GM12878 (cell line): ENCODE measurements around the gene GLIPR2. TPM values are rescaled to one million over a fixed set of nuclear protein-coding genes. Genes with fewer than 3 reads are reported as not detected.

Experiments
- ATAC-seq: fragments of 200-7000 bp; cut with Tn5 transposase; 3 replicates; pipeline ENCODE4 v1.9.1; 2020; ENCODE audit warnings: mild to moderate bottlenecking, moderate library complexity
- BruUV-seq: library from RNA; stranded (reverse); fragments of 400-500 nt; replicated peaks from 2 replicates; lab custom pipeline; 2021; lab: Mats Ljungman, UMichigan
- CTCF ChIA-PET: fragments of 300-600 bp; sonication (Branson Sonifier 250); formaldehyde crosslinking; extraction: SDS; loops from one replicate; lab custom pipeline; 2021; ENCODE audit warnings: inconsistent platforms; lab: Yijun Ruan, JAX
- POLR2A ChIA-PET: fragments of 350-600 bp; formaldehyde crosslinking; extraction: SDS; loops from one replicate; lab custom pipeline; 2021; ENCODE audit warnings: inconsistent platforms; lab: Charles Lee
- RAD21 ChIA-PET: fragments of 300-600 bp; sonication (Branson Sonifier 250); formaldehyde crosslinking; loops from one replicate; lab custom pipeline; 2023; ENCODE audit warnings: antibody characterized with exemption; ENCODE audit not compliant: unreplicated experiment; lab: Charles Lee
- SMC1A ChIA-PET: fragments of 300-600 bp; sonication (Branson Sonifier 250); formaldehyde crosslinking; loops from one replicate; lab custom pipeline; 2023; ENCODE audit not compliant: unreplicated experiment, uncharacterized antibody; lab: Charles Lee
- DNase-seq: peaks from one replicate; pipeline ENCODE4 v3.0.0-alpha.2; 2011; ENCODE audit warnings: low read depth, low spot score
- FAIRE-seq: peaks from 3 replicates; lab custom pipeline; 2011; peaks lifted over from hg19 to GRCh38; lab: Jason Lieb, UNC
- H2AFZ ChIP-seq: 2 replicates; pipeline ENCODE4 v1.6.0; 2011; ENCODE audit warnings: low read depth, low read length, control low read depth; ENCODE audit not compliant: control insufficient read depth
- H3K27ac ChIP-seq: 2 replicates; pipeline ENCODE4 v1.5.1; 2011; ENCODE audit warnings: control low read depth; ENCODE audit not compliant: control insufficient read depth, insufficient read depth
- H3K27me3 ChIP-seq, 2 experiments: replicated peaks in 1 of 2; 2 replicates each; pipeline versions ENCODE4 v1.6.0 to v1.6.1; 2011; ENCODE audit warnings: low read length in 1 of 2; ENCODE audit not compliant: control insufficient read depth in 2 of 2, insufficient read depth in 2 of 2
- H3K36me3 ChIP-seq, 2 experiments: 2 replicates each; pipeline ENCODE4 v1.5.1; 2011; ENCODE audit warnings: low read length in 1 of 2; ENCODE audit not compliant: control insufficient read depth in 2 of 2, insufficient read depth in 2 of 2
- H3K4me1 ChIP-seq: 2 replicates; pipeline ENCODE4 v1.6.1; 2011; ENCODE audit warnings: mild to moderate bottlenecking, low read length, moderate library complexity, mixed read lengths; ENCODE audit not compliant: control insufficient read depth, insufficient read depth
- H3K4me2 ChIP-seq: 2 replicates; pipeline ENCODE4 v1.6.0; 2011; ENCODE audit warnings: control low read depth; ENCODE audit not compliant: control insufficient read depth, insufficient read depth
- H3K4me3 ChIP-seq: fragments of 200-600 bp; sonication (generic); 2 replicates; pipeline ENCODE4 v1.5.1; 2016
- H3K79me2 ChIP-seq: 2 replicates; pipeline ENCODE4 v1.6.0; 2011; ENCODE audit warnings: low read length; ENCODE audit not compliant: control insufficient read depth, insufficient read depth
- H3K9ac ChIP-seq: 2 replicates; pipeline ENCODE4 v1.8.0; 2011; ENCODE audit warnings: low read length, control low read depth, mixed read lengths; ENCODE audit not compliant: control insufficient read depth, insufficient read depth
- H3K9me3 ChIP-seq: replicated peaks from 3 replicates; pipeline ENCODE4 v1.5.1; 2011; ENCODE audit warnings: mild to moderate bottlenecking, low read length; ENCODE audit not compliant: control insufficient read depth, insufficient read depth
- H4K20me1 ChIP-seq: 2 replicates; pipeline ENCODE4 v1.6.0; 2011; ENCODE audit not compliant: control insufficient read depth, insufficient read depth
- CHD2 ChIP-seq: IDR thresholded peaks from 2 replicates; pipeline ENCODE4 v1.6.1; 2011; ENCODE audit warnings: low read depth, low read length, improper control_type of control experiment, borderline replicate concordance
- CHD4 ChIP-seq: fragments of 200-600 bp; sonication (generic); IDR thresholded peaks from 2 replicates; pipeline ENCODE4 v1.6.1; 2016; ENCODE audit warnings: mild to moderate bottlenecking
- HDAC2 ChIP-seq: fragments of 200-600 bp; sonication (generic); IDR thresholded peaks from 2 replicates; pipeline ENCODE4 v1.6.1; 2017
- IKZF2 ChIP-seq, 2 experiments: fragments of 450-650 bp; IDR thresholded peaks; 2 replicates each; pipeline ENCODE4 v1.6.1; 2017; ENCODE audit warnings: mild to moderate bottlenecking in 2 of 2, moderate library complexity in 2 of 2
- NR2F1 ChIP-seq: fragments of 450-650 bp; conservative IDR thresholded peaks from 2 replicates; pipeline ENCODE4 v1.6.1; 2017; ENCODE audit warnings: mild to moderate bottlenecking
- SMARCA5 ChIP-seq: fragments of 450-650 bp; IDR thresholded peaks from 2 replicates; pipeline ENCODE4 v1.6.1; 2017; ENCODE audit warnings: mild to moderate bottlenecking
- YY1 ChIP-seq: IDR thresholded peaks from 2 replicates; pipeline ENCODE4 v1.6.1; 2011; ENCODE audit warnings: low read depth, mild to moderate bottlenecking, low read length
- ZNF24 ChIP-seq: fragments of 450-650 bp; IDR thresholded peaks from 2 replicates; pipeline ENCODE4 v1.6.1; 2017; ENCODE audit warnings: antibody characterized with exemption, mild to moderate bottlenecking
- WGBS: methylation state at CpG from one replicate; pipeline ENCODE4 v1.1.6; 2016; ENCODE audit warnings: low lambda C conversion rate; ENCODE audit not compliant: insufficient replicate concordance, insufficient coverage; ENCODE audit errors: missing lambda C conversion rate; 5-methylcytosine and 5-hydroxymethylcytosine counted together
- in situ Hi-C: fragments of 300-500 bp; cut with MboI; formaldehyde crosslinking; loops from 9 replicates; pipeline ENCODE4 v1.14.3; 2018; ENCODE audit warnings: mixed read lengths
- intact Hi-C: fragments of 100-400 bp; cut with micrococcal nuclease; formaldehyde crosslinking; loops from one replicate; pipeline ENCODE4 v1.14.2; 2022; ENCODE audit not compliant: unreplicated experiment
- polyA plus RNA-seq, 11 experiments: library from polyadenylated mRNA; depleted of rRNA in 4 of 11; unstranded in 6 of 11; stranded (reverse) in 5 of 11; fragments of >200 nt; fragmentation: Nextera tagmentation in 4 of 11; fragmentation: Illumina TruSeq in 1 of 11; extraction: Ambion mirVana in 4 of 11; extraction: Trizol in 1 of 11; gene quantifications; 1 replicate in 1 of 11; 2 replicates in 10 of 11; pipeline versions ENCODE4 v1.2.1 to v1.2.3, GENCODE V29; 2011 to 2016; ENCODE audit warnings: inconsistent platforms in 2 of 11, missing spikeins in 2 of 11, low read depth in 1 of 11
- total RNA-seq, 4 experiments: library from RNA; depleted of rRNA in 3 of 4; stranded (reverse); fragments of >200 nt in 3 of 4; fragmentation: Illumina TruSeq in 1 of 4; extraction: Trizol in 1 of 4; gene quantifications; 2 replicates each; pipeline versions ENCODE4 v1.2.1 to v1.2.3, GENCODE V29; 2013 to 2021
- TF ChIP-seq, protein P1 (sequence below): fragments of 450-650 bp; IDR thresholded peaks from 2 replicates; pipeline ENCODE4 v1.6.1; 2017; ENCODE audit warnings: mild to moderate bottlenecking
- TF ChIP-seq, protein P2 (sequence below): fragments of 450-650 bp; conservative IDR thresholded peaks from 2 replicates; pipeline ENCODE4 v1.6.1; 2017; ENCODE audit warnings: mild to moderate bottlenecking, moderate library complexity

The GLIPR2 gene
- total and polyA plus RNA-seq, 10 of the 15 experiments (the other 5 are each of a cell fraction or from before 2014, with no cell fraction given), result 0.41 to 3.5 (median 2.2) TPM

DNA sequence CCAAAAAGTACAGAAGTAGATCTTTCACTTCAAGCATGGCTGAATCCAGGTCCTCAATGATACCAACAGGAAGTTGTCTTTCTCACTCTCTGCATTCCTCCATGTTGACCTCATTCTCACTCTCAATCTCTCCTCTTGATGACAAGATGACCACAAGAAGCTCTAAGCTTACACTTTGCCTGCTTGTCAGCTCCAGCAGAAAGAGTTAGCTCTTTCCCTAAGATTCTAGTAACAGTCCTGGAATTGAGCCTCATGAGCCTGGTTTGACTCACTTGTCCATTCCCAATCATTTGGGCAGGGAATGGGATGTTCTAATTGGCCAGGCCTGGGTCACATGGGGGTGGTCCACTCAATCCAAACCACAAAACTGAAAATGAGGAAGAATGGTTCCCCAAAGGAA lies 50.9 kb downstream of the GLIPR2 start (continued):
- no peak for TF ChIP-seq SMARCA5
- TF ChIP-seq, all 136 proteins: peak for 7

DNA sequence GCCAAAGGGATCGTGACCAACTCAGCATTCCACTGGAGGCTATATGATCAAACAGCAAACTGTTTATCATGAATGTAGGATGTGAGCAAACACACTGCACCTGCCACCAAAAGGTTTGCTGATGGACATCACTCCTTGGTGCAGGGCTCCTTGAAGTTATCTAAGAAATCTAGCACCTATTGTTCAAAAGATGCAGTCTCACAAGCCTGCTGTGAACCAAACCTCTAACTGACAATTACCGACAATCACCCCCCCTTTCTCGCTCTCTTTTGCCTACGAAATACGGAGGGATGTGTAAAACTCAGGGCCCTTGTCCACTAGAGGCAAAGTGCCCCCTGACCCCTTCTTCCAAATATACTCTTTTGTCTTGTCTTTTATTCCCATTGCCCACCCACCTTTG lies 51.7 kb downstream of the GLIPR2 start:
- TF ChIP-seq YY1, result no peak
- TF ChIP-seq ZNF24, result no peak
- TF ChIP-seq, protein P1, sequence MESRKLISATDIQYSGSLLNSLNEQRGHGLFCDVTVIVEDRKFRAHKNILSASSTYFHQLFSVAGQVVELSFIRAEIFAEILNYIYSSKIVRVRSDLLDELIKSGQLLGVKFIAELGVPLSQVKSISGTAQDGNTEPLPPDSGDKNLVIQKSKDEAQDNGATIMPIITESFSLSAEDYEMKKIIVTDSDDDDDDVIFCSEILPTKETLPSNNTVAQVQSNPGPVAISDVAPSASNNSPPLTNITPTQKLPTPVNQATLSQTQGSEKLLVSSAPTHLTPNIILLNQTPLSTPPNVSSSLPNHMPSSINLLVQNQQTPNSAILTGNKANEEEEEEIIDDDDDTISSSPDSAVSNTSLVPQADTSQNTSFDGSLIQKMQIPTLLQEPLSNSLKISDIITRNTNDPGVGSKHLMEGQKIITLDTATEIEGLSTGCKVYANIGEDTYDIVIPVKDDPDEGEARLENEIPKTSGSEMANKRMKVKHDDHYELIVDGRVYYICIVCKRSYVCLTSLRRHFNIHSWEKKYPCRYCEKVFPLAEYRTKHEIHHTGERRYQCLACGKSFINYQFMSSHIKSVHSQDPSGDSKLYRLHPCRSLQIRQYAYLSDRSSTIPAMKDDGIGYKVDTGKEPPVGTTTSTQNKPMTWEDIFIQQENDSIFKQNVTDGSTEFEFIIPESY, result no peak
- TF ChIP-seq HDAC2, result no peak
- no peak for TF ChIP-seq CHD4
- TF ChIP-seq, protein P2, sequence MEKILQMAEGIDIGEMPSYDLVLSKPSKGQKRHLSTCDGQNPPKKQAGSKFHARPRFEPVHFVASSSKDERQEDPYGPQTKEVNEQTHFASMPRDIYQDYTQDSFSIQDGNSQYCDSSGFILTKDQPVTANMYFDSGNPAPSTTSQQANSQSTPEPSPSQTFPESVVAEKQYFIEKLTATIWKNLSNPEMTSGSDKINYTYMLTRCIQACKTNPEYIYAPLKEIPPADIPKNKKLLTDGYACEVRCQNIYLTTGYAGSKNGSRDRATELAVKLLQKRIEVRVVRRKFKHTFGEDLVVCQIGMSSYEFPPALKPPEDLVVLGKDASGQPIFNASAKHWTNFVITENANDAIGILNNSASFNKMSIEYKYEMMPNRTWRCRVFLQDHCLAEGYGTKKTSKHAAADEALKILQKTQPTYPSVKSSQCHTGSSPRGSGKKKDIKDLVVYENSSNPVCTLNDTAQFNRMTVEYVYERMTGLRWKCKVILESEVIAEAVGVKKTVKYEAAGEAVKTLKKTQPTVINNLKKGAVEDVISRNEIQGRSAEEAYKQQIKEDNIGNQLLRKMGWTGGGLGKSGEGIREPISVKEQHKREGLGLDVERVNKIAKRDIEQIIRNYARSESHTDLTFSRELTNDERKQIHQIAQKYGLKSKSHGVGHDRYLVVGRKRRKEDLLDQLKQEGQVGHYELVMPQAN, result no peak
- no peak for TF ChIP-seq CHD2
- no peak for TF ChIP-seq IKZF2 (IDR thresholded peaks at IDR 0.05)
- no peak for TF ChIP-seq NR2F1
- no peaks in the 10 kb centered on the region for H3K9me3 ChIP-seq

More for the DNA sequence above, 51.7 kb downstream of the GLIPR2 start:
- ATAC-seq (no peak), DNase-seq (no peak), FAIRE-seq (no peak)
- in situ Hi-C loops (no loop called here), intact Hi-C loops (no loop called here)
- 94% methylated on average over 5 of the region's 5 CpGs for WGBS
- H3K4me3 ChIP-seq, result no peak overlapping the region
- SMC1A ChIA-PET, result interaction anchor here (3.1 kb wide), 1 partner anchor 141 kb away, joined by 17 read pairs; no protein-coding TSS in a partner anchor
- H3K4me1 ChIP-seq, result peaks cover 8% of the 10 kb centered on the region
- H3K36me3 ChIP-seq, result no peaks in the 10 kb centered on the region
- H3K4me2 ChIP-seq, result no peak overlapping the region
- no peak overlapping the region for H3K27ac ChIP-seq
- H4K20me1 ChIP-seq, result no peaks in the 10 kb centered on the region
- POLR2A ChIA-PET, result no interaction called here
- RAD21 ChIA-PET, result no interaction called here
- CTCF ChIA-PET, result interaction anchor here (1.6 kb wide), 1 partner anchor 86 kb away, joined by 12 read pairs; no protein-coding TSS in a partner anchor
- H3K9ac ChIP-seq, result no peak overlapping the region
- peaks cover 25% of the 10 kb centered on the region for H3K79me2 ChIP-seq
- no peaks in the 10 kb centered on the region for H3K27me3 ChIP-seq
- no peak overlapping the region for H2AFZ ChIP-seq
- BruUV-seq, result no TSS peak
